Sigmoid colon (tissue), 4 donors: ENCODE measurements around the gene ASB18.

Source experiments
- EP300 ChIP-seq, 4 donors: sonication (generic); formaldehyde crosslinking; IDR thresholded peaks; one replicate each; pipeline ENCODE4 v1.6.1; 2017; ENCODE audit warnings: antibody characterized with exemption in 4 of 4
- POLR2AphosphoS5 ChIP-seq, 4 donors: sonication (generic); formaldehyde crosslinking; IDR thresholded peaks; one replicate each; pipeline ENCODE4 v1.6.1; 2017; ENCODE audit warnings: antibody characterized with exemption in 4 of 4
- TF ChIP-seq, protein P1 (sequence below), 4 experiments: fragments of 450-650 bp in 3 of 4; fragments of 200-600 bp in 1 of 4; IDR thresholded peaks; one replicate each; pipeline ENCODE4 v1.5.1; 2016 to 2019; ENCODE audit warnings: antibody characterized with exemption in 4 of 4, mild to moderate bottlenecking in 3 of 4, moderate library complexity in 2 of 4

DNA sequence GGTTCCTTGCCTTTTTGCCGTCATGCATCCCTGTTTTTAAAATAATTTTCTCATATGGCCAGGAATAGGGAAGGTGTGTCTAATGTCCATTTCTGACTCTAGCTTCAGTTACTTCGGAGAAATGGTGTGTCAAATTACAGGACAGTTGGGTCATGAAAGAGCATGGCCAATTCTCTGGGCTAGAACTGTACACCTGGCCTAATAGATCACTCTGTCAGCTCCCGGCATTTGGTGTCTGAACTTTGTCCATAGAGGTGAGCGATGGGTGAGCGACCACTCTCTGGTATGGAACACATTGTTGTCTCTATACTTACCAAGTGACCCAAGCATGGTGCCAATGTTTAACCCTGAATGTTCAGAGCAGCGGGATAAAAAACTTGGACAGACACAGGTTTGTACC lies 38.3 kb upstream of the ASB18 start:
- TF ChIP-seq EP300 (IDR thresholded peaks at IDR 0.05) (no peak), POLR2AphosphoS5 (IDR thresholded peaks at IDR 0.05) (no peak)
- TF ChIP-seq, protein P1, sequence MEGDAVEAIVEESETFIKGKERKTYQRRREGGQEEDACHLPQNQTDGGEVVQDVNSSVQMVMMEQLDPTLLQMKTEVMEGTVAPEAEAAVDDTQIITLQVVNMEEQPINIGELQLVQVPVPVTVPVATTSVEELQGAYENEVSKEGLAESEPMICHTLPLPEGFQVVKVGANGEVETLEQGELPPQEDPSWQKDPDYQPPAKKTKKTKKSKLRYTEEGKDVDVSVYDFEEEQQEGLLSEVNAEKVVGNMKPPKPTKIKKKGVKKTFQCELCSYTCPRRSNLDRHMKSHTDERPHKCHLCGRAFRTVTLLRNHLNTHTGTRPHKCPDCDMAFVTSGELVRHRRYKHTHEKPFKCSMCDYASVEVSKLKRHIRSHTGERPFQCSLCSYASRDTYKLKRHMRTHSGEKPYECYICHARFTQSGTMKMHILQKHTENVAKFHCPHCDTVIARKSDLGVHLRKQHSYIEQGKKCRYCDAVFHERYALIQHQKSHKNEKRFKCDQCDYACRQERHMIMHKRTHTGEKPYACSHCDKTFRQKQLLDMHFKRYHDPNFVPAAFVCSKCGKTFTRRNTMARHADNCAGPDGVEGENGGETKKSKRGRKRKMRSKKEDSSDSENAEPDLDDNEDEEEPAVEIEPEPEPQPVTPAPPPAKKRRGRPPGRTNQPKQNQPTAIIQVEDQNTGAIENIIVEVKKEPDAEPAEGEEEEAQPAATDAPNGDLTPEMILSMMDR (IDR thresholded peaks at IDR 0.05), result no peak
